HG02571 (cell line): ENCODE data around the gene AUH.
A peak's percentile ranks its signal among the peaks of the same experiment; 100 is the strongest.
"Not testable (repeated sequence)": the region's sequence is repeated elsewhere in the genome, so short reads cannot be mapped to it uniquely, and the experiment has no call there.

ENCODE experiments used
- ATAC-seq: cut with Tn5 transposase; IDR thresholded peaks from one replicate; pipeline ENCODE4 v1.9.1; 2021; ENCODE audit warnings: mild to moderate bottlenecking, moderate library complexity; ENCODE audit not compliant: unreplicated experiment

AUH gene

DNA sequence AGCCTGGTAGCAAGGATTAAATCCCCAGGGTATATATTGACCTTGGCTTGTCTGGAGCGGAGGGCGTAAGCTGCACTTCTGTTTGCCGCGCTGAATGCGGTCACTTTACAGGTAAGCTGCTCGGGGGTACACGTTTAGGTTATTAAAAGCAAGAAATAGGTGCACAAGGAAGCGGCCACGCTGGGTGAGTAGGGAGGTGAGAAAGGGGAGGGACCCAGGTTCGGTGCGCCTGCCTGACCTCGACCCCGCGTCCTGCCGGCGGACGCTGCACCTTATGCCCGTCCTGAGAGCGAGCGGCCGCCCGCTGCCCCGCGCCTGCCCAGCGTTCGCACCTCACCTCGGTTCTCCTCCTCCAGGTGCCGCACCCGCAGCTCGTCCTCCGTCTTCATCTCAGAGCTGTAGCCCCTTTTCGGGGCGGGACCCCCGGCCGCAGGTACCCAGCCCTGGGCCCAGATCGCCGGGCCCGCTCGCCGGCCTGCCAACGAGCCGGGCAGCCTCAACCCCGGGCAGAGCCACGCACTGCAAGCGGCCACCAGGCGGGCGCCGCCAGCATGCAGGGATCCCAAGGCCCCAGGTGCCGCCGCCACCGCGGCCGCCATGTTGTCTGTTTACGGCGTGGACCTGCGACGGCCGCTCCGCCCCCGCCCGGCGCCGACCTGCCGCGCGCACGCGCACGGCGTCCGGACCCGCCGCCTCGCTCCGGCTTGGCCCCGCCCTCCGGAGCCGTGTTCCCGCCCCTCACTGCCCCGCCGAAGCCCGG, at the start of gene AUH:
TSS of gene AUH (minus strand) at position 628 of the 760 bp plus-strand sequence. CDS start at position 599, 29 bp downstream.
- ATAC-seq, result peak; percentile 81

DNA sequence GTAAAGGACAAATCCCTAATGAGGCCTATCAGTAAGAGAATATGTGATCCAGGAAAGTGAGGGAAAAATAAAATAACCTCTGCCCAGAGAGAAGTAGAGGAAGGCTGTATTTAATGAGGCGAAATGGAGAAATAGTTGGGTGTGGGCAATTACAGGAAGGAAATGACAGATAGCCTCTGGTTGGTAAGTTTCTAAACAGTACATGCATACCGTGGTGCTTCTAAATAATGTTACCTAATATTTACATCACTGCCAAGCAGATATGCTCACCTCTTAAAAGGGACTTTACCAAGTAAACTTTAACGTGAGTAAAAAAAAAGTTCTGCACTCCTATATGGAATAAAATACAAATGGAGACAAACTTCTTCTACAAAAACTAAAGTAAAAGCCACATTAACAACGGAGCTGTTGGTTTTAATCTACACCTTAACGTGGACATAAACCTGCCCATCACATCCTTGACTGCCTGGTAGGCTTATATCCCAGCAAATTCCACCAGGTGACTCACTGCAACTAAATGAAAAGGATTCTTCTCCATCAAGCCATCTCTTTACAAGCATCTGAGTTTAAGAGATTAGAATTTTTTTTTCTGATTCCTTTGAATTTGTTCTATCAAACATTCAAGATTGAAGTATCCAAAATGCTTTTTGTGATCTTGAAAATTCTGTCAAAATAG, 49.5 kb upstream of the AUH start:
- no peak for ATAC-seq

DNA sequence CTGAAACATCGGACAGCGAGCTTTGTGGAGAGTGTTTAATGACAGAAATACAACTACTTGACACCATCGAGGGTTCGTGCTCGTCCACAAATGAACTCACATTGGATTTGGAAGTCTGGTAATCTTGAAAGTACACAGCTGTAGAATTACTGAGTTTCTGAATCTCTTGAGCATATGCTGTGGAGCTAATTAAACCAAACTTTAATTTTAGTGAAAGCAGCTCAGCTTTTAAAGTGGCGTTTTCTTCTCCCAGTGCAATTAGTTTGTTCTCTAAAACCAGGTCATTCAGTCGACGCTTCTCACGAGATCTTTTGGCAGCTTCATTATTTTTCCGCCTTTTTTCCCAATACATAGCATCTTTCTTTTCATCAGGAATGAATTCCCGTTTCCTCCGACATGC, 48.4 kb upstream of the AUH start:
- ATAC-seq, result no peak

DNA sequence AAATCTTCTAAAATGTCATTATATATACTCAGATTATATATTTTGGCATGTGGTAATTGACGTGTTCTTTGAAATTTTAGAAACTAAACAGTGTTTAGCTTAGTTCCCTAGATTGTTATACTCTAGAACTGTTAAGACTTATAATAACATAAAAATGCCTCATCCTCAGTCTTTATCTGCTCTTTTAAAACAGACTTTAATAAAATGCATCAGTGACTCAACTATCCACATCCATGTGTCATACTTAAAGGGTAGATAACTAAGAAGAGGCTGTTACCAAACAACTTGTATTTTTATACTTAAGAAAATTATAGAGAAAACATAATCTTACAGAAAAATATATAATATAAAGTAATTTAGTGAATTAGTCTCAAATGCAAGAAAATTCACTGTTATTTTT, 46.8 kb upstream of the AUH start:
- ATAC-seq, result no peak

DNA sequence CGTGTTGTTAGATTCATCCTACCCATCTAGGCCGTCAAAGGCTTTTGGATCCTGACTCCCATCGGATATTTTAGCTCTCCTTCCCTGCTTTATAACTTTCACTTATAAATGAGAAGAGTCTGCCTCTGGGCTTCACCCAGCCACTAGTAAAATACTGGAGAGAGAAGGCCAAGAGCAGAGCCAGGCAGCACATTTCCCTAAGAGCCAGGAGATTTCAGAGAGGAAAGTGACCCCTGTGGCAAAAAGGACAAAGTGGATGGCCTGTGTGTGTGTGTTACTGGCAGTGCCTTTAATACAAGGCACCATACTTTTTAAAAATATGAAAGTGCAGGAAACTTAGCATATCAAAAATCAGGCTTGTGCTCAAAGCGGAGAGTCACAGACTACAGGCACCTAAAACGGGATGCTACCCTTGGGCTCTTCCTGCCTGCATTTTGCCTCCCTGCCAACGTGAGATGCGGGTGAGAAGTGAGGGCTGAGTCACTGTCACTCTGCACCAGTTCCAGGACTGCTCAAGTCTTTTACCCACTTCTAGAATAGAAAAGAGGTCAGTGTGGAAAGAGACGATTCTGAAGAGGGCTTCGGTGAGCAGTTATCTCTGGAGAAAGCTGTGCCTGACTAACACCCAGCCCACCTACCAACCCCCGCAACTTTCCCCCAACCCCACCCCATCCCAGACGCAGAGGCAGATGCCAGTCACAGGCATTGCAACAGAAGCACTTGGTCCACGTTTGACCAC, 46.0 kb upstream of the AUH start:
- no peak for ATAC-seq

DNA sequence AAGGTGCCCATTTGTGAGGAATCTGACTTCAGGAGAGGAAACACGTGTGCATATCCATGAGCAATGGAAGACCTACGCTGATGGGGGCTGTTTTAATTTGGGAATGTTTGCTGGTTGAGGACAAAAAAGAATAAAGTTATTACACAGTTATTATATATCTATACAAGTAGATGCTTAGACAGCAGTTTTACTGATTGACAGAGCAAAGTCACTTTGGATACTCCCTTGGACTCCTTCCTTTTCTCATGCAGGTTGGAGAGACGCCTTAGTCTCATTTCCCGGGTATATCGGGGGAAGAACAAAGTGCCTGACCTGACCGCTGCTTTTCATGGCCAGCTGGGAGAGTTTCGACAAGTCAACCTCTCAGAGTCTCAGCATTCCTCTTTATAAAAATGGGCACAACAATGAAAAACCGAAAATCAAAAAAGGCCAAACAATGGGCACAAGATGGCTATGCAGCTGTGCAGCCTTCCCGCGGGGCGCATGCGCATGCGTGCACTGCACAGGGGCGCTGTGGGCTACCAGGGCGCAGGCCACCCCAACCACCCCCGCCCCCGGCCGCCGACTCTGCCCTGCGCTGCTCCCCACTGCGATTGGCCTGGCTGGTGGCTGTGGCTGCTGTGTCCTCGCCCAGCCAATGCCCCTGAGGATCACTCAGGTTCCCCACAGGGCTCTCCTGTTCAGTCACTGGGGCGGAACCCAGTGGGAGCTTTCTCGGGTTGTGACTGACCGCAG, 43.8 kb upstream of the AUH start:
- no peak for ATAC-seq

- no peak for ATAC-seq
Observed at GRCh38 chr9:91403665-91404543, 42.2 kb upstream of the AUH start.

- no peak for ATAC-seq
Observed at GRCh38 chr9:91398926-91399325, 37.2 kb upstream of the AUH start.

GRCh38 chr9:91395553-91396471, 34.1 kb upstream of the AUH start:
- no peak for ATAC-seq

GRCh38 chr9:91395106-91395552, 33.4 kb upstream of the AUH start:
- no peak for ATAC-seq

DNA sequence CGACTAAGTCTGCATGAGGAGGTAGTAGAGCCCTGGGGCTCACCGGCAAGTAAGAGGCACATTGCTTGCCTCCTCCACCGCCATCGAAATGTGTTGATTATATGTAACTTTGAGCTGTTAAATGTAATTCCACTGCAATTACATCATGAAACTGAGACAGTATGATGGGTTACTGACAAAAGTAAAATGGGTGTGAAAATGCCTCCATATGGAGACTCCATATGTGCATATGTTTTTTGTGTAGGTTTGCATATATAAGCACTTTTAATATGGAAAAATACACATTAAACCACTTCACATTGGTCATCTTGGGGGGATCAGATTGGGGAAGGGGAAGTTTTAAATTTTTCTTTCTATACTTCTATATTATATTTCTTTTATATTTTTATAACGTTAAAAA, 32.1 kb upstream of the AUH start:
- no peak for ATAC-seq

DNA sequence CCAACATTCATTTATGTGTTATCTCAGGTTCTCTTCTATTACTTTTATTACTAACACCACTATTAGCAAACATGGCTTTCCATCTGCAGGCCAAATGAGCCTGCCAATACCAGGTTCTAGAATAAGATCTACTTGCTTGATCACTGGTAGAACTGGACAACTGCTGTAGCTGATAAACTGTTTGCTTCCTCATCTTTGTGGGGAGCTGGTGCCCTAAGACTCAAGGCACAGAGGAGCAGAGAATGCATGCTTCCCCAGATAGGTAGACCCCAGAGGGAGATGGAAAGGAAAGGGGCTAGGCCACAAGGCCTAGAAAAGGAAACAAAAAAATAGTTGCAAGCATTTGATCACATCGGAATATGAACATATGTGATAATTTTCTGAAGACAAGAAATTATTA, 30.7 kb upstream of the AUH start:
- ATAC-seq, result no peak

DNA sequence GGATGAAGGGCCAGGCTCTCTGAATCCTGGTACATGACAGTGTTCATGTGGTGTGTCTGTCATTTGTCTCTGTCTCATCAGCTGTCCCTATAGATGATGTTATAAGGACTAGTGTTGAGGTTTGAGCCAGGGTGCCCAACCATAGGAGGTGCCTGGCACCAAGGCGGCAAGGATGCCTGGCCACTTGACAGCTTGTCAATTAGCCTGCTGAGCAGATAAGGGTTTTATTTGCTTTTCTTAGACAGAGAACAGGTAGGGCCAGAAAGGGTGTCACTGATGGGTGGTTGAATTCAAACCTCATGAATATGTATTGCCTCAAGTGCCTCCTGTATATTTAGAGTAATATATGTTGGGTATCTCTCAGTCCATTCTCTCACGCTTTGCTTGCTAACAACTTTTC, 30.1 kb upstream of the AUH start:
- ATAC-seq, result no peak

- no peak for ATAC-seq
Observed at GRCh38 chr9:91391412-91391811, 29.7 kb upstream of the AUH start.

DNA sequence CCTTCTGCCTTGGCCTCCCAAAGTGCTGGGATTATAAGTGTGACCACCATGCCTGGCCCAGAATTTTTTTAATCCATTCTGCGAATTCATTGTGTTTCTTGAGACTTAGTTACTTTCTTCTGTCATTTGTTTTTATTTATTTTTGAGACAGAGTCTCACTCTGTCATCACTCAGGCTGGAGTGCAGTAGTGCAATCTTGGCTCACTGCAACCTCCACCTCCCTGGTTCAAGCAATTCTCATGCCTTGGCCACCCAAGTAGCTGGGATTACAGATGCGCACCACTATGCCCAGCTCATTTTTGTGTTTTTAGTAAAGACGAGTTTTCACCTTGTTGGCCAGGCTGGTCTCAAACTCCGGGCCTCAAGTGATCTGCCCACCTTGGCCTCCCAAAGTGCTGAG, 28.0 kb upstream of the AUH start:
- ATAC-seq, result not testable (repeated sequence)

- ATAC-seq, result no peak
Observed at GRCh38 chr9:91386765-91387164, 25.0 kb upstream of the AUH start.

DNA sequence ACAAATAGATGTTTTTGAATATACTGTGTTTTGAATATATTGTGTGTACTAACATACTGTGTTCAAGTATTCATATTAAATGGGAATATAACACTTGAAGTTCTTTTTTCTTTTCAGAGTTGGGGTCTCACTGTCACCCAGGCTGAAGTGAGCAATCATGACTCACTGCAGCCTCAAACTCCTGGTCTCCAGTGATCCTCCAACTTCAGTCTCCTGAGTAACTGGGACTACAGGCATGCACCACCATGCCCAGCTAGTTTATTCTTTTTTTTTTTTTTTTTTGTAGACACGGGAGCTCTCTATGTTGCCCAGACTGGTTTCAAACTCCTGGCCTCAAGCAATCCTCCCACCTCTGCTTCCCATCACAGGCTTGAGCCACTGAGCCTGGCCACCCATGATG, 23.2 kb upstream of the AUH start:
- no peak for ATAC-seq

GRCh38 chr9:91383577-91383976, 21.9 kb upstream of the AUH start:
- no peak for ATAC-seq

- ATAC-seq, result no peak
Observed at GRCh38 chr9:91382298-91382697, 20.6 kb upstream of the AUH start.
